Liver (tissue), 9 donors: ENCODE measurements around the gene GALNT6. TPM values are rescaled to one million over a fixed set of nuclear protein-coding genes. Genes with fewer than 3 reads are reported as not detected.

ENCODE experiments used
- DNase-seq: peaks from one replicate; pipeline ENCODE4 v3.0.0-alpha.2; 2017; ENCODE audit warnings: low spot score
- H3K27ac ChIP-seq, 2 donors: one replicate each; pipeline ENCODE4 v1.7.0; 2013; ENCODE audit warnings: inconsistent platforms in 2 of 2, low read length in 2 of 2, control low read depth in 1 of 2, low read depth in 1 of 2, mild to moderate bottlenecking in 1 of 2
- H3K27me3 ChIP-seq, 4 donors: one replicate each; pipeline versions ENCODE4 v1.6.1 to v1.7.0; 2013; ENCODE audit warnings: low read length in 3 of 4, inconsistent platforms in 1 of 4, mild to moderate bottlenecking in 1 of 4, moderate library complexity in 1 of 4; ENCODE audit not compliant: control insufficient read depth in 4 of 4, insufficient read depth in 4 of 4
- H3K36me3 ChIP-seq, 4 donors: one replicate each; pipeline versions ENCODE4 v1.6.1 to v1.7.0; 2013; ENCODE audit warnings: low read length in 3 of 4, mild to moderate bottlenecking in 3 of 4, low read depth in 1 of 4, moderate library complexity in 1 of 4; ENCODE audit not compliant: control insufficient read depth in 4 of 4, insufficient read depth in 3 of 4
- H3K4me1 ChIP-seq, 4 donors: one replicate each; pipeline versions ENCODE4 v1.6.1 to v1.7.0; 2013; ENCODE audit warnings: low read length in 3 of 4, mild to moderate bottlenecking in 3 of 4, moderate library complexity in 1 of 4; ENCODE audit not compliant: control insufficient read depth in 4 of 4, insufficient read depth in 4 of 4
- H3K4me3 ChIP-seq, 3 donors: one replicate each; pipeline versions ENCODE4 v1.6.1 to v1.7.0; 2013; ENCODE audit warnings: low read length in 3 of 3, control low read depth in 1 of 3, low read depth in 1 of 3, mild to moderate bottlenecking in 1 of 3
- H3K9ac ChIP-seq, 2 donors: one replicate each; pipeline ENCODE4 v1.7.0; 2013; ENCODE audit warnings: low read length in 2 of 2, mild to moderate bottlenecking in 2 of 2, moderate library complexity in 2 of 2, control low read depth in 1 of 2, low read depth in 1 of 2
- H3K9me3 ChIP-seq, 4 donors: one replicate each; pipeline versions ENCODE4 v1.6.1 to v1.7.0; 2013; ENCODE audit warnings: low read length in 3 of 4; ENCODE audit not compliant: control insufficient read depth in 4 of 4
- ATF3 ChIP-seq: IDR thresholded peaks from 2 replicates; pipeline ENCODE4 v1.6.1; 2016; ENCODE audit warnings: antibody characterized with exemption
- CTCF ChIP-seq: fragments of 150-350 bp; IDR thresholded peaks from 2 replicates; pipeline ENCODE4 v1.5.1; 2017; ENCODE audit warnings: improper control_type of control experiment, low read depth, low read length; ENCODE audit not compliant: missing input control
- FOXA1 ChIP-seq: IDR thresholded peaks from 2 replicates; pipeline ENCODE4 v1.6.1; 2016; ENCODE audit warnings: antibody characterized with exemption
- FOXA2 ChIP-seq: IDR thresholded peaks from 2 replicates; pipeline ENCODE4 v1.6.1; 2016; ENCODE audit warnings: antibody characterized with exemption
- GABPA ChIP-seq, 2 donors: IDR thresholded peaks in 1 of 2; conservative IDR thresholded peaks in 1 of 2; 2 replicates each; pipeline ENCODE4 v1.6.1; 2016; ENCODE audit warnings: antibody characterized with exemption in 2 of 2, mild to moderate bottlenecking in 1 of 2, moderate library complexity in 1 of 2
- HNF4G ChIP-seq: IDR thresholded peaks from 2 replicates; pipeline ENCODE4 v1.6.1; 2016; ENCODE audit warnings: antibody characterized with exemption
- JUND ChIP-seq, 2 donors: IDR thresholded peaks; 2 replicates each; pipeline ENCODE4 v1.6.1; 2016; ENCODE audit warnings: antibody characterized with exemption in 2 of 2
- MAX ChIP-seq: IDR thresholded peaks from 2 replicates; pipeline ENCODE4 v1.6.1; 2016; ENCODE audit warnings: antibody characterized with exemption
- RAD21 ChIP-seq, 2 donors: IDR thresholded peaks; 2 replicates each; pipeline ENCODE4 v1.6.1; 2016; ENCODE audit warnings: antibody characterized with exemption in 2 of 2, mild to moderate bottlenecking in 2 of 2
- SP1 ChIP-seq: IDR thresholded peaks from 2 replicates; pipeline ENCODE4 v1.6.1; 2018; ENCODE audit warnings: antibody characterized with exemption, mild to moderate bottlenecking
- WGBS: extraction: QIAGEN DNeasy Blood & Tissue Kit; methylation state at CpG from one replicate; pipeline ENCODE4 v1.1.7; 2013; 5-methylcytosine and 5-hydroxymethylcytosine counted together
- polyA plus RNA-seq, 2 donors: library from polyadenylated mRNA; stranded (reverse) in 1 of 2; unstranded in 1 of 2; fragments of 200-250 nt in 1 of 2; fragments of >200 nt in 1 of 2; fragmentation: Nextera tagmentation in 1 of 2; extraction: Ambion mirVana in 1 of 2; gene quantifications; one replicate each; pipeline versions ENCODE4 v1.2.1 to v1.2.3, GENCODE V29; 2013 to 2015
- total RNA-seq, 2 donors: library from RNA; depleted of rRNA; stranded (reverse); fragments of >200 nt; gene quantifications; one replicate each; pipeline ENCODE4 v1.2.3, GENCODE V29; 2014
- donor health status: healthy.
- donor health status: healthy.
- donor health status: healthy.
- donor health status: healthy.
- donor health status: healthy.

Gene GALNT6
- total and polyA plus RNA-seq, 4 donors, result 0.40 to 24.1 (median 1.2) TPM

GRCh38 chr12:51357374-51358047, 33.7 kb downstream of the GALNT6 start (continued):
- TF ChIP-seq FOXA2 (no peak), HNF4G (no peak), RAD21 (IDR thresholded peaks at IDR 0.05) (no peak)

GRCh38 chr12:51351913-51352532, 39.2 kb downstream of the GALNT6 start:
- H3K9me3 ChIP-seq, result no peaks in the 10 kb centered on the region
- H3K27ac ChIP-seq, result no peak overlapping the region
- no peak overlapping the region for H3K4me3 ChIP-seq
- no peak for DNase-seq
- WGBS, result 59% methylated on average over 11 of the region's 11 CpGs
- no peaks in the 10 kb centered on the region for H3K36me3 ChIP-seq
- TF ChIP-seq CTCF, result peak; percentile 49
- TF ChIP-seq RAD21 (IDR thresholded peaks at IDR 0.05), result peak; percentile 61 to 83
- no peak for TF ChIP-seq MAX
- TF ChIP-seq FOXA1, result no peak
- no peaks in the 10 kb centered on the region for H3K27me3 ChIP-seq
- H3K9ac ChIP-seq, result no peak overlapping the region
- H3K4me1 ChIP-seq, result no peaks in the 10 kb centered on the region

GRCh38 chr12:51349026-51349425, 42.2 kb downstream of the GALNT6 start:
- Histone ChIP-seq H3K9me3 (no peaks in the 10 kb centered on the region), H3K27ac (no peak overlapping the region), H3K27me3 (no peaks in the 10 kb centered on the region), H3K36me3 (no peaks in the 10 kb centered on the region), H3K9ac (no peak overlapping the region), H3K4me1 (no peaks in the 10 kb centered on the region), H3K4me3 (no peak overlapping the region)
- TF ChIP-seq RAD21 (IDR thresholded peaks at IDR 0.05) (no peak), MAX (no peak), GABPA (IDR thresholded peaks at IDR 0.05 in 1 of 2, conservative IDR thresholded peaks at IDR 0.05 in 1 of 2) (no peak), FOXA1 (no peak), JUND (IDR thresholded peaks at IDR 0.05) (no peak), CTCF (no peak), ATF3 (no peak), SP1 (no peak)
- no peak for DNase-seq
- WGBS, result 93% methylated on average over 5 of the region's 5 CpGs
